ENCODE measurements around the gene USP2.

The USP2 gene

DNA sequence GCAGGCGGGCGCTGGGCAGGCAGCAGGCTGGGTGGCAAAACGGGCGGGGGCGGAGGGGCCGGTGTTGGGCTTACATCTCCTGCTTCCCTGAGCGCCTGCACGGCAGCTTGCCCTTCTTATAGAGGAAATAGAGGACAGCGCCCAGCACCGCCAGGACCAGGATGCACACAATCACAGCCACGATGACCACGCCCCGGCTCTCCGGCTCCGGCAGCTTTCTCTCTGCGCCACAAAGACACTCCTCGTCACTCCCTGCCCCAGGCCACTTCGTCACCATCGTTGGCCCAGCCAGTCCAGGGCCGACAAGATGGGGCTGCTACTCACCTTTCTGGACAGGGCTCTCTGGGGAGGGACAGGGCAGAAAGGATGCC, 70.8 kb downstream of the USP2 start:
- DNase-seq (ENCODE audit: low spot score) = no peak
- TF ChIP-seq, protein P1, sequence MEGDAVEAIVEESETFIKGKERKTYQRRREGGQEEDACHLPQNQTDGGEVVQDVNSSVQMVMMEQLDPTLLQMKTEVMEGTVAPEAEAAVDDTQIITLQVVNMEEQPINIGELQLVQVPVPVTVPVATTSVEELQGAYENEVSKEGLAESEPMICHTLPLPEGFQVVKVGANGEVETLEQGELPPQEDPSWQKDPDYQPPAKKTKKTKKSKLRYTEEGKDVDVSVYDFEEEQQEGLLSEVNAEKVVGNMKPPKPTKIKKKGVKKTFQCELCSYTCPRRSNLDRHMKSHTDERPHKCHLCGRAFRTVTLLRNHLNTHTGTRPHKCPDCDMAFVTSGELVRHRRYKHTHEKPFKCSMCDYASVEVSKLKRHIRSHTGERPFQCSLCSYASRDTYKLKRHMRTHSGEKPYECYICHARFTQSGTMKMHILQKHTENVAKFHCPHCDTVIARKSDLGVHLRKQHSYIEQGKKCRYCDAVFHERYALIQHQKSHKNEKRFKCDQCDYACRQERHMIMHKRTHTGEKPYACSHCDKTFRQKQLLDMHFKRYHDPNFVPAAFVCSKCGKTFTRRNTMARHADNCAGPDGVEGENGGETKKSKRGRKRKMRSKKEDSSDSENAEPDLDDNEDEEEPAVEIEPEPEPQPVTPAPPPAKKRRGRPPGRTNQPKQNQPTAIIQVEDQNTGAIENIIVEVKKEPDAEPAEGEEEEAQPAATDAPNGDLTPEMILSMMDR (IDR thresholded peaks at IDR 0.05; ENCODE audit: extremely low read depth, insufficient read depth, missing control alignments) = no peak
- in situ Hi-C loops (cut with MboI; ENCODE audit: low pct_unique_long_range_greater_than_20kb, low sequenced_read_pairs, unreplicated experiment) = no loop called here

DNA sequence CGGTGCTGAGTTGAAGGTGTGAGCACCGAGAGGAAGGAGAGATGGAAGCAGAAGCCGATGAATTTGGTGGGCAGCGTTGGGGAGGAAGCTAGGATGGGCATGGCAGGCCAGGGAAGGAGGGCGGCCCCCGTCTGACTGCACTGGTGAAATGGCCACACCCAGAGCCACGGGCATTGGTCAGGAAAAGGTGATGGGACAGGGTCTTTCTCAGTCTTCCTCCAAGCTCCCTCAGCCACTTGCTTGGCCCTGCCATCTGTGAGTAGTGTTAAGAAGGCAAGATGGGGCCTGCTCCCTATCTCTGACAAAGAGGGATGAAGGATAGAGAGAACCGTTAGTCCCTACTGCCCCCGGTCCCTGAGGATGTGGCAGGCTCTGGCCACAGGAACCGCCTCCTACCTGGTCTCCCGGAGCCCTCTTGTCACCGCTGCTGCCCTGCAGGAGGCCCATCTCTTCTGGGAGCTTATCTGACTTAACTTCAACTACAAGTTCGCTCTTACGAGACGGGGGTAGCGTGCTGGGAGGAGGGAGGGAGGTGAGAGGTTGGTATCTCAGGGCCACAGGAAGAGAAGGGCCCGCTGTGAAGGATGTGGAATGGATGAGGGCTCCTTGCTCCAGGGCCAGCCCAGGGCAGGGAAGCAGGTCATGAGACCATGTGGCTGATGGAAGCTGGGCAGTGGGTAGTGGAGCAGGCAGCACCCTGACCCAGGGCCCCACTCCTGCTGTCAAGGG, 71.4 kb downstream of the USP2 start:
- DNase-seq (ENCODE audit: low spot score) = no peak
- in situ Hi-C loops (cut with MboI; ENCODE audit: low pct_unique_long_range_greater_than_20kb, low sequenced_read_pairs, unreplicated experiment) = no loop called here
- TF ChIP-seq, protein P1 (IDR thresholded peaks at IDR 0.05; ENCODE audit: extremely low read depth, insufficient read depth, missing control alignments) = no peak

DNA sequence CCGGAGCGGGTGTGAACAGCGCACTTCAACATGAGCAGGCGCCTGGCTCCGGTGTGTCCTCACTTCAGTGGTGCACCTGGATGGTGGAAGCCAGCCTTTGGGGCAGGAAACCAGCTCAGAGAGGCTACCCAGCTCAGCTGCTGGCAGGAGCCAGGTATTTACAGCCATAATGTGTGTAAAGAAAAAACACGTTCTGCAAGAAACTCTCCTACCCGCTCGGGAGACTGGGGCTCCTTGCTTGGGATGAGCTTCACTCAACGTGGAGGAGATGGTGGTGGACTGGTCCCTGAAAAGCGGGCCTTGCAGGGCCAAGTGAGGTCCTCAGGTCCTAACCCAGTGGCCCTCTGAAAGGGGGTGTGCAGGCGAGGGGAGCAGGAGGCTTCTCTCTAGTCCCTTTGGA, 72.1 kb downstream of the USP2 start:
- no peak for DNase-seq (ENCODE audit: low spot score)
- TF ChIP-seq, protein P1 (IDR thresholded peaks at IDR 0.05; ENCODE audit: extremely low read depth, insufficient read depth, missing control alignments) = no peak
- in situ Hi-C loops (cut with MboI; ENCODE audit: low pct_unique_long_range_greater_than_20kb, low sequenced_read_pairs, unreplicated experiment) = no loop called here

DNA sequence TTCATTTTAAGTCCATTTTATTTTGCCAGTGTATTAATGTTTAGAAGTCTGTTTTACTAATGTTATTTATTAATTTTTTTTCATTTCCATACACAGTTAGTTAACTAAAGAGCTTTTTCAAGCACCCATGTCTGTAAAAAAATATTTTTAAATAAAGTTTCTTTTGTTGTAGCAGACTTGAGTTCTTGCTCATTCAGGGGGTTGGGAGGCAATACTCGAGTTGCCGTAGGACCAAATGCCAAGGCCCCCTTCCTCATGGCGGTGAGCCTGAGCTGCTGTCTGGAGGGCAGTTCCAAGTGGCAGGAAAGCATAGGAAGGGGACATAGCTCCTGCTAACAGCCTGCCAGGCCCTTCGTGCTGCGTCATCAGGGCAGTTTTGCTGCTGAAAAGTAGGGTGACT, 73.5 kb downstream of the USP2 start:
- TF ChIP-seq, protein P1 (IDR thresholded peaks at IDR 0.05; ENCODE audit: extremely low read depth, insufficient read depth, missing control alignments) = no peak
- DNase-seq (ENCODE audit: low spot score) = no peak
- in situ Hi-C loops (cut with MboI; ENCODE audit: low pct_unique_long_range_greater_than_20kb, low sequenced_read_pairs, unreplicated experiment) = no loop called here

DNA sequence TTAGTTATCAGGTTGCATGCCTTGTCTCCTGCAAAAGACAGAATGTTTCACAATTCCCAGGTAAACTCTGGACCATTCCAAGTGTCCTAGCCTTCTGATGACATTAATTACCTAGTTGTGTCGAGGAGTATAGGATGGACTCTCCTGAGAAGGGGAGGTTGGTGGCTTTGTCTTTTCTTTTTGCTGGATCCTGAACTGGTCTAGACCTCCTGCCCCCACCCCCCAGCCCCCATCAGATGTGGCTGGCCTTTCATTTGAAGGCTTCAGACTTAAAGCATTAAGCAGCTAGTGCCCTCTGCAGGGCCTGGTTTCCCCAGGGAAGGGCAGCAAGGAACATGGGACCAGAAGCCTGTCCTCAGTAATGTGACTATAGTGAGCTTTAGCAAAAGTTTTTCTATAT, 74.3 kb downstream of the USP2 start:
- TF ChIP-seq, protein P1 (IDR thresholded peaks at IDR 0.05; ENCODE audit: extremely low read depth, insufficient read depth, missing control alignments) = peak; percentile 21
- in situ Hi-C loops (cut with MboI; ENCODE audit: low pct_unique_long_range_greater_than_20kb, low sequenced_read_pairs, unreplicated experiment) = no loop called here
- DNase-seq (ENCODE audit: low spot score) = no peak

DNA sequence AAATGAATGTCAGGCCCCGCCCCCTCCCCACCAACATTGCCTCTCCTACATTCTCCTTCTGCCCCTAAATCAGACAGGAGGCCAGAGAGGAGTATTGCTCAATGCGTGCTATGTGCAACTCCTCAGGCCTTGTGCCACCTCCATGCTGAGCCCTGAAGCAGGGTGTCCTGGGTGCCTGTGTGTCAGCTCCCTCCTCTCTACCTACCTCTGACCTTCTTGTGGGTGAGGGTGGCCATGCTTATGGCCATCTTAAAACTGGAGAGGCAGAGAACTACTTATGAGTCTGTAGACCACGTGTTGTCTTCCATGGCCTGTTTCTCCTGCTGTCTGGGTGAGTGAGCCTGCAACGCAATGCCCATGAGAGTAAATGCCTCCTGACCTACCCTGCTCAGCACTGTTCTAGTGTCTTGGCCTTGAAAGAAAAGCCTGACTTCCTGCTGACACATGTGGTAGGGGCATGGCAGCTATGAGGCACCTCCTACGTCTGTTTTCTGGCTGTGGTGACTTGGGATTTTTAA, 75.1 kb downstream of the USP2 start:
- no peak for DNase-seq (ENCODE audit: low spot score)
- TF ChIP-seq, protein P1 (IDR thresholded peaks at IDR 0.05; ENCODE audit: extremely low read depth, insufficient read depth, missing control alignments) = no peak
- in situ Hi-C loops (cut with MboI; ENCODE audit: low pct_unique_long_range_greater_than_20kb, low sequenced_read_pairs, unreplicated experiment) = no loop called here

All from GM13977 (cell line).